Heart right ventricle (tissue), 16 donors: Measurements from ENCODE around the gene TLE1. TPM values are rescaled to one million over a fixed set of nuclear protein-coding genes. Genes with fewer than 3 reads are reported as not detected.

Experiments used
- ATAC-seq, 8 donors: fragments of 200-7000 bp; cut with Tn5 transposase; one replicate each; pipeline ENCODE4 v1.9.1; 2020; ENCODE audit warnings: mild to moderate bottlenecking in 8 of 8, moderate library complexity in 8 of 8, moderate number of reproducible peaks in 1 of 8
- DNase-seq, 2 donors: peaks; one replicate each; pipeline ENCODE4 v3.0.0-alpha.2; 2020
- H3K27ac ChIP-seq, 10 donors: fragments of 200-600 bp; sonication (generic) in 2 of 10; one replicate each; pipeline versions ENCODE4 v1.5.0 to v1.8.0; 2020 to 2022; ENCODE audit warnings: mild to moderate bottlenecking in 3 of 10
- H3K27me3 ChIP-seq, 7 donors: fragments of 200-600 bp; one replicate each; pipeline ENCODE4 v1.8.0; 2021 to 2022; ENCODE audit warnings: mild to moderate bottlenecking in 2 of 7
- H3K36me3 ChIP-seq, 9 donors: fragments of 200-600 bp; sonication (generic) in 1 of 9; one replicate each; pipeline versions ENCODE4 v1.5.0 to v1.8.0; 2020 to 2022; ENCODE audit warnings: mild to moderate bottlenecking in 2 of 9
- H3K4me1 ChIP-seq, 9 donors: fragments of 200-600 bp; sonication (generic) in 1 of 9; one replicate each; pipeline versions ENCODE4 v1.5.0 to v1.8.0; 2020 to 2022; ENCODE audit warnings: mild to moderate bottlenecking in 4 of 9
- H3K4me3 ChIP-seq, 10 donors: fragments of 200-600 bp; sonication (generic) in 2 of 10; one replicate each; pipeline versions ENCODE4 v1.5.0 to v1.8.0; 2020 to 2022; ENCODE audit warnings: mild to moderate bottlenecking in 7 of 10, moderate library complexity in 2 of 10
- H3K9me3 ChIP-seq, 11 donors: fragments of 200-600 bp in 10 of 11; sonication (generic) in 2 of 11; one replicate each; pipeline versions ENCODE4 v1.5.0 to v1.8.0; 2013 to 2022; ENCODE audit warnings: mild to moderate bottlenecking in 2 of 11, control low read depth in 1 of 11, moderate library complexity in 1 of 11
- CTCF ChIP-seq, 9 donors: fragments of 200-600 bp; sonication (generic) in 2 of 9; IDR thresholded peaks; one replicate each; pipeline versions ENCODE4 v1.5.0 to v1.8.0; 2021 to 2022; ENCODE audit warnings: antibody characterized with exemption in 9 of 9, mild to moderate bottlenecking in 5 of 9, moderate library complexity in 1 of 9
- WGBS, 2 donors: extraction: QIAGEN DNeasy Blood & Tissue Kit; methylation state at CpG; one replicate each; pipeline ENCODE4 v1.1.7; 2013; ENCODE audit warnings: inconsistent platforms in 1 of 2; 5-methylcytosine and 5-hydroxymethylcytosine counted together
- intact Hi-C, 10 donors: fragments of 100-400 bp; cut with DNase I; formaldehyde crosslinking; loops; one replicate each; pipeline versions ENCODE4 v1.11.1 to v1.14.2; 2022
- polyA plus RNA-seq, 2 donors: library from polyadenylated mRNA; stranded (reverse); fragments of 200-250 nt; gene quantifications; one replicate each; pipeline ENCODE4 v1.2.3, GENCODE V29; 2013
- total RNA-seq, 10 donors: library from RNA; stranded (reverse); fragmentation: NEBNext Ultra II Directional in 3 of 10; extraction: Animal tissue kit (Norgen Biotek cat#: 25700) in 3 of 10; gene quantifications; one replicate each; pipeline versions ENCODE4 v1.2.1 to v1.2.4, GENCODE V29; 2021 to 2023
- donor health status: Arrhythmogenic right ventricular cardiomyopathy.
- donor health status: ischemic (EF 13 %, LVEDD 7.1; RV severe dilation, severe dysfunction).
- donor health status: healthy with polysubstance abuse.
- donor health status: DM: no; HTN: yes; CAD: no.
- donor health status: DM: no; HTN: no; CAD: no.
- donor health status: ischemic (EF 25% LVEDD 6.9; RV normal size, moderate dysfunction).
- donor health status: ischemic (EF 25% LVEDD 5.7; RV mildly dilated, moderate dysfunction).
- donor health status: healthy.
- donor health status: DM: yes; HTN: yes; CAD: no.
- donor health status: Ischemic cardiomyopathy.
- donor health status: ischemic (EF 35%, LVEDD 5.7; RV mildly dilated, moderate dysfunction).
- donor health status: nonischemic (EF 11% LVEDD 7.7; RV severe dilation, severe dysfunction).
- donor health status: DM: yes; HTN: yes; CAD: no.
- donor health status: PGD.
- donor health status: ischemic (EF 29% LVEDD 5.4; RV normal size, mild dysfunction).
- donor health status: nonischemic (EF 23%, LVEDD 6.1; RV moderate dilation, normal function).

Gene TLE1
- total and polyA plus RNA-seq, 12 donors, result 7.9 to 15.2 (median 11.0) TPM

DNA sequence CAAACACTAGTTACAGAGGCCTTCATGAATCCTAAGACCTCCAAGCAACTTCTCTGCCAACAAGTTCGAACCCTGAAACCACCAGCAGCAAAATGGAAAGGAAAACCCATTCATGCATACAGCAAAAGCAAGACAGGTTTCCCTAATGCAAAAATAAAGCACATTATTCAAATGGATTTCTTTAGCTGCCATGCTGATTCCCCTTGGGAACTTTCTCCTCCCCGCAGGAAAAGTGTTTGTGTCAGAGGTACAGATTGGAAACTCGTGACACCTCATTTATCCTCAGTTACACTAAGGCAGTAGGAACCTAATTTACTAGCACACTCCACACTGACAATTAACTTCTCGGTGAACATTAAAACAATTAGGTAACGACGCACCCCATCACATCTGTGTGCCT lies 63.4 kb downstream of the TLE1 start:
- no peak for TF ChIP-seq CTCF (IDR thresholded peaks at IDR 0.05)
- peaks cover 0 to 3% (median 0%) of the 10 kb centered on the region in 9 donors for H3K36me3 ChIP-seq
- intact Hi-C loops, result no loop called here
- H3K27ac ChIP-seq, result no peak overlapping the region
- H3K9me3 ChIP-seq, result no peaks in the 10 kb centered on the region
- H3K4me3 ChIP-seq, result no peak overlapping the region
- peaks cover 0 to 16% (median 0%) of the 10 kb centered on the region in 9 donors for H3K4me1 ChIP-seq
- DNase-seq, result no peak
- WGBS, 2 donors, result 93 to 95% methylated on average over 6 of the region's 6 CpGs
- no peaks in the 10 kb centered on the region for H3K27me3 ChIP-seq
- no peak for ATAC-seq

DNA sequence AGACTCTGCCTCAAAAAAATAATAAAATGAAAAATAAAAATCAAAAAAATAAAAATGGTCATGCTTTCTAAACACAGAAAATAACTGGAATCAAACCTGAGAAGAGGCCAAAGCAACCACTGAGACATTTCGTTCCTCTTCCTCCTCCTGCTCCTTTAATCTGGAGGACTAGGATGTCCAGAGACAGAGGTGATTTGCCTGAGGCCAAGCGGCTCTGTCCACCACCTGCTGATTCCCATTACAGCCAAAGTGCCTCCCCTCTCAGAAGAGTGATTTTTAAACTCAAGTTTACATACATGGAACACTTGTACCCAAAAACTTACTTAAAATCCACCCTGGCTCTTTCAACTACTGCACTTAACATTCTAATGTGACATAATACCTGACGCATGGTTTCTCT lies 65.6 kb downstream of the TLE1 start:
- DNase-seq (no peak), ATAC-seq (no peak)
- H3K27me3 ChIP-seq, result no peaks in the 10 kb centered on the region
- WGBS, 2 donors, result 87 to 91% methylated on average over 3 of the region's 3 CpGs
- peaks cover 0 to 15% (median 0%) of the 10 kb centered on the region in 9 donors for H3K36me3 ChIP-seq
- no peak for TF ChIP-seq CTCF (IDR thresholded peaks at IDR 0.05)
- no peaks in the 10 kb centered on the region for H3K9me3 ChIP-seq
- H3K4me3 ChIP-seq, result no peak overlapping the region
- H3K4me1 ChIP-seq, result peaks cover 0 to 33% (median 14%) of the 10 kb centered on the region in 9 donors
- intact Hi-C loops, result loop anchor here in 1 of 10 donors (5.0 kb wide), 1 partner anchor 64 kb away; the partner anchor contains the start of gene TLE1
- no peak overlapping the region for H3K27ac ChIP-seq

GRCh38 chr9:81622471-81623255 lies 66.7 kb downstream of the TLE1 start:
- no peak for DNase-seq

More at GRCh38 chr9:81622471-81623255, 66.7 kb downstream of the TLE1 start:
- intact Hi-C loops, result loop anchor here in 1 of 10 donors (5.0 kb wide), 1 partner anchor 65 kb away; the partner anchor contains the start of gene TLE1
- peaks cover 0 to 26% (median 0%) of the 10 kb centered on the region in 9 donors for H3K36me3 ChIP-seq
- H3K27me3 ChIP-seq, result no peaks in the 10 kb centered on the region
- 92 to 94% methylated on average over 13 of the region's 13 CpGs for WGBS, 2 donors
- no peak overlapping the region for H3K27ac ChIP-seq
- no peak for TF ChIP-seq CTCF (IDR thresholded peaks at IDR 0.05)
- H3K9me3 ChIP-seq, result no peaks in the 10 kb centered on the region
- ATAC-seq, result no peak
- no peak overlapping the region for H3K4me3 ChIP-seq
- peaks cover 0 to 33% (median 14%) of the 10 kb centered on the region in 9 donors for H3K4me1 ChIP-seq
